ENCODE data around the gene DNAL4.
"Not testable (repeated sequence)": the region's sequence is repeated elsewhere in the genome, so short reads cannot be mapped to it uniquely, and the experiment has no call there.

DNAL4 gene

GRCh38 chr22:38826801-38827200 lies 32.9 kb upstream of the DNAL4 start:
- DNase-seq (ENCODE audit: low spot score), result no peak

- no peak for DNase-seq (ENCODE audit: low spot score)
Observed at GRCh38 chr22:38826386-38826785, 32.4 kb upstream of the DNAL4 start.

GRCh38 chr22:38824585-38824984 lies 30.6 kb upstream of the DNAL4 start:
- peak; percentile 84 for DNase-seq (ENCODE audit: low spot score)

GRCh38 chr22:38823637-38824036 lies 29.7 kb upstream of the DNAL4 start:
- DNase-seq (ENCODE audit: low spot score), result no peak

DNA sequence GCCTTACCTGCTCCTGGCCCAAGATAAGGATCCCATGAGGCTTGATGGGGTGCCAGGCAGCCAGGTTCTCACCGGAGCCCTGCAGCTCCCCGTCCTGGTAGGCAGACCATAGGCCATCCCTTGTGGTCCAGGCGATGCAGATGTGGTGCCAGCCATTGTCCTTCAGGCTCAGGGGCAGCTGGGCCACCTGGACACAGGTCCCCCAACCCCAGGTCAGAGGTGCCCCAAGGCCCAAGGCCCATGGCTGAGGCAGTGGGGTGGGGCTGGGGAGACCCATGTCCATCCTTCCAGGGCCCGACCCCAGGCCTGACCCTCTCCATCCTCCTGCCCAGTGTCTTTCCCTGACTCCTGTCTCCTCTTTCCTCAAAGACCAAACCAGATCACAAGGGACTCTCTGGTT lies 29.1 kb upstream of the DNAL4 start:
- DNase-seq (ENCODE audit: low spot score), result no peak

DNA sequence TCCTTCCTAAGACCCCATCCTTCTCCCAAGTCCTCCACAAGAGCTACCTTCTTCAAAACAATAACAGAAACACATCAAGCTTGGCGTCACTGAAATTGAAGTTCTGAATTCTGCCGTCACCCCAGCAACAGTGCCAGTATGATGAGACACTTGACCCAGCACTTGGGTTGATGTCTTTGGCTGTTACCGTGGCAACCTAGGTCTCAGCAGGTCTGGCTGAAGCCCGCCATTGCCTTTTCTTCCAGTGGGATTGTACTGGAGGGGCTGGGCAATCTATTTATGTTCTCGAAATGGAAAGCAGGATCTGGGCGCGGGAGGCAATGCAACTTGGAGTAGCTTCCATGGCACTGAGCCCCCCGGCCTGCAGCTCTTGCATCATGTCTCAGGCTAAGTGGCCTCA lies 26.1 kb upstream of the DNAL4 start:
- no peak for DNase-seq (ENCODE audit: low spot score)

DNA sequence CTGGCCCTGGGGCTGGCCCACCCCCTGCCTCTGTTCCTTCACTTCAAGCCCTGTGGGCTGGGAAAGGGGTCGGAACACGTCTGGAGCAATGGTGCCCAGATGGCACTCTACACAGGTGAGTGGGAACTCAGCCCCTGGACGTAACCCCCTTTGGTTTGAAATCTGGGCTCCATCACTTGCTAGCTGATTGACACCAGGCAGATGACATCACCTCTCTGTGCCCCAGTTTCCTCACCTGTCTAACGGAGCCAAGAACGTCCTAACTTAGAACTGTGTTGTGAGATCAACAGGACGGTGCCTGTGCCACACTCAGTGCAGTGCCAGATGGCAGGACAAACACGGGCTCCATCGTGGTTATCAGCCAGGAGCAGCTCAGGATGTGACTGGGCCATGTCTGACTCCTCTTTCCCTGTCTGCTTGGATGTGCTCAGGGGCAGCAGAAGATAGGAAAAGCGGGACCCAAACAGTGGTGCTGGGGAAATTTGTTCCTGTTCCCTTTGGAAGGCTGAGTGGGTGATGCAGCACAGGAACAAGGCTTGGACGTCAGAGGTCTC lies 25.5 kb upstream of the DNAL4 start:
- DNase-seq (ENCODE audit: low spot score), result no peak

DNA sequence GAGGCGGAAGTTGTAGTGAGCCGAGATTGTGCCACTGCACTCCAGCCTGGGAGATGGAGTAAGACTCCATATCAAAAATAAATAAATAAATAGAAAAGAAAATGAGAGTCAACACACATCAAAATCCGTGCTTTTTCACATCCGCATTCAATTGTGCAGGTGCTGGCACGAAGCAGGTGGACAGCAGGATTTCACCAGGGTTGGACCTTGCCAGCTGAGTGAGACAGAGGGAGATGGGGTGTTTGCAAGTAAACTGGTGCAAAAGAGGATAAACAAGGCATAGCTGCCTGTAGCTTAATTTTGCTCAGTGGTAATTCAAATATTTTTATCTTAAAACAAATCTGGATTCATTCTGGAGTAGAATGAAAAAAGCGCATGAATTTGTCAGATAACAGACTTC lies 23.3 kb upstream of the DNAL4 start:
- no peak for DNase-seq (ENCODE audit: low spot score)

GRCh38 chr22:38815842-38816241 lies 21.9 kb upstream of the DNAL4 start:
- DNase-seq (ENCODE audit: low spot score), result no peak

DNA sequence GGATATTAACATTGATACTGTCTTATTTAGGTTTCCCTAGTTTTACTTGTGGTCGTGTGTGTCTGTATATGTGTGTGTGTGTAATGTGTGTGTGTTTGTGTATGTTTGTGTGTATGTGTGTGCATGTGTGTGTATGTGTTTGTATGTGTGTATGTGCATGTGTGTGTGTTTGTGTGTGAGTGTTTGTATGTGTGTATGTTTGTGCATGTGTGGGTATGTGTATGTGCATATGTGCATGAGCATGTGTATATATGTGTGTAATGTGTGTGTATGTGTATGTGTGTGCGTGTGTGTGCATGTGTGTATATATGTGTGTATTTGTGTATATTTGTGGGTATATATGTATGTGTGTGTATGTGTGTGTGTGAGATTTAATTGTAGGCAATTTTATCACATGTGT lies 17.3 kb upstream of the DNAL4 start:
- no peak for DNase-seq (ENCODE audit: low spot score)

GRCh38 chr22:38805041-38805593 lies 11.2 kb upstream of the DNAL4 start:
- not testable (repeated sequence) for DNase-seq (ENCODE audit: low spot score)

DNA sequence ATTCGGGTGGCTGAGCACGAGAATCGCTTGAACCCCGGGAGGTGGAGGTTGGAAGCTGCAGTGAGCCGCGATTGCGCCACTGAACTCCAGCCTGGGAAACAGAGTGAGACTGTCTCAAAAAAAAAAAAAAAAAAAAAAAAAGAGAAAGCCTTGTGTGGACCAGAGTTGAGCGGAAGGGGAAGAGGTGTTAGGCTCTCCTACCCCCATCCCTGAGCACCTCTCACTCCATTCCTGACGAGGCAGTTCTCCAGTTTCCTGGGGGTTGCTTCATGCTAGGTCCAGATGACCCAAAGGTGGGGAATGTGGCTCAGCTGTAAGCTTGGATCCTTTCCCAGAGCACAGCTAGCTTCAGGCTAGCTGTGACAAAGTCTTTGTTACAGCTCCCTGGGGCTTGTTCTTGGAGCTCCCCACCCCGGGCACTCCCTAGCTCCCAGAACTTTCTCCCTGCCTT lies 8.8 kb upstream of the DNAL4 start:
- DNase-seq (ENCODE audit: low spot score), result peak; percentile 75

DNA sequence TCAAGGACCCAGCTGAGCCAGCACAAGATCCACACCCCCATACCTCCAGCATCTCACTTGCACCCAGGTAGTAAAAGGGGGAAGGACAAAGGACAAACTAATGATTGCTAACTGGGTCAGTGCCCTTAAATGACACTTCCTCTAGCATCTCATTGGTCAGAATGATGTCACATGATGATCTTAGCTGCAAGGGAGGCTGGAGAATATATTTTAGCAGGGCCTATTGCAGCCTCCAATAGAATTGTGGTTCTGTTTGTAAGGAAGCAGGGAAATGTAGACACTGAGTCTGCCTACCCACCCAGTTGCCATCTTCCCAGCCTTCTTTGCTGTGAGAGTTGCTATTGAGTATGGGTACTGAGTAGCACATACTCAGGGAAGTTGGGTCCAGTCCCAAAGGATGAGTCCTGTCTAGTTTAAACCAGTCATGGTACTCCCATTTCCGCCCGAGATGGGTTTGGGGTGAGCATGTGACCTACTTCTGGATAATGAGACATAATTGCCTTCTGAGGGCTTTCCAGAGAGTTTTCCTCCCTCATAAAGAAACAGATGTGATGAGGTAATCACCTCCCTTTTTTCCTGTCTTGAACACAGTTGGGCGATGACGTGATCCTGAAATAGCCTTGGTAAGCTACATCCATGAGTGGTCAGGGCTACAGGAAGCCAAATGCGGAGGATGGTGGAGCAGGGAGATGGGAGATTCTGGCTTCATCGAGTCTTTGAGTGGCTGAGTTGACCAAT lies 5.5 kb upstream of the DNAL4 start:
- DNase-seq (ENCODE audit: low spot score), result no peak

- no peak for DNase-seq (ENCODE audit: low spot score)
Observed at GRCh38 chr22:38798496-38798895, 4.6 kb upstream of the DNAL4 start.

GRCh38 chr22:38796262-38796957 lies 2.5 kb upstream of the DNAL4 start:
- no peak for DNase-seq (ENCODE audit: low spot score)

DNA sequence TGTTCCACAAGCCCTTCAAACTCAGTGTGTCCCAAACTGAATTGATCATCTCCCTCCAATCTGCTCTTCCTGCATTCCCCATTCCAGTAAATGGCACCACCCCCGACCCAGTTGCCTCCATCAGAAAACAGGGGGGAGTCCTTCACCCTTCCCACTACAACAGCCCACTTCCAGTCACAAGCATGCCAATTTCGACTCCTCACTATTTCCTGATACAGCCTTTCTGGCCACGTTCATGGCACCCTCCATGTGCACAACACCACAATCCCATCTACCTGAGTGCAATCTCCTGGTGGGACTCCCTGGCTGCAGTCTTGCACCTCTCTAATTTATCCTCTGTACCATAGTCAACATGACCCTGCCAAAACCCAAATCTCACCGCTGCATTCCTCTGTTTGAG lies 1.6 kb upstream of the DNAL4 start:
- DNase-seq (ENCODE audit: low spot score), result no peak

DNA sequence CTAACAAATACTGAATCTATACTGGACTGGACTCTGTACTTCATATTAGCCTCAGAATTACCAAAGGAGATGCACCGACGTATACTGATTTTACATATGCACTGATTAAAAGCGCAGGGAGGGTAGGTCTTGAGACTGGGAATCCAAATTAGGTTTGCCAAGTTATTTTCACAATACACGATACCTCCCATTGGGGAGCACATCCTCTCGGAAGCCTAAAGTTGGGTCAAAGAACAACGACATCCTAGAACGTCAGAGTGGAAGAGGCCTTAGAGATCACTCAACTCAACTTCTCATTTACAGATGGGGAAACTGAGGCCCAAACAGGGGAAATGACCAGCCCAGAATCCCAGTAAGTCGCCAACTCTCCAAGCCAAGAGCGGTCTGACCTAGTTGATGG lies 626 bp downstream of the DNAL4 start:
- DNase-seq (ENCODE audit: low spot score), result no peak

- DNase-seq (ENCODE audit: low spot score), result no peak
Observed at GRCh38 chr22:38792833-38793232, 1.1 kb downstream of the DNAL4 start.

- no peak for DNase-seq (ENCODE audit: low spot score)
Observed at GRCh38 chr22:38789606-38790005, 4.3 kb downstream of the DNAL4 start.

- no peak for DNase-seq (ENCODE audit: low spot score)
Observed at GRCh38 chr22:38788846-38789245, 5.1 kb downstream of the DNAL4 start.

- DNase-seq (ENCODE audit: low spot score), result peak; percentile 82
Observed at GRCh38 chr22:38788021-38788816, 5.7 kb downstream of the DNAL4 start.

DNA sequence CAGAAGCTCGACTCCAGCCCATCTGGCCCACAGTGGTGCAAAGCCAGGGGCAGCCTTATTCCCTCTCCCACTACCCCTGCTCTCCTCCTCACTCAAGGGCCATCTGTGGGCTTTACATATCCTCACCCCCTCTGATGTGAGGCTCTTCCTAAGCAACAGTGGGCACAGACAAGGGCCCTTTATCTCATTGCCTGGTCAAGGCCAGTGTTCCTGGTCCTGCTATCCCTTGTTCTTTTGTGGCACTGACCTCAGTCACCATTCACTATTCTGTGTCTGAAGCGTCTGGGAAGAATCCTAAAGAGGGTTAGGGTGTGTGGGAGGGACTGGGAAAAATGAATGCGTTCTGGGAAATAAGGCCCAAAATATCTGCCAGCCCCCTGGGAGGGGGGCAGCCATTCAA lies 7.3 kb downstream of the DNAL4 start:
- no peak for DNase-seq (ENCODE audit: low spot score)
